WTC11 (cell line): ENCODE measurements around the gene CNTN5.

Experiments used
- CTCF ChIP-seq: fragments of 200-600 bp; IDR thresholded peaks from 2 replicates; pipeline ENCODE4 v1.8.0; 2022; ENCODE audit warnings: antibody characterized with exemption
- ETV6 ChIP-seq: sonication (generic); formaldehyde crosslinking; IDR thresholded peaks from 2 replicates; pipeline ENCODE4 v1.8.1; 2022; ENCODE audit warnings: mild to moderate bottlenecking, missing genetic modification reagents
- HMGXB4 ChIP-seq: sonication (generic); formaldehyde crosslinking; IDR thresholded peaks from 2 replicates; pipeline ENCODE4 v1.8.1; 2023; ENCODE audit warnings: mild to moderate bottlenecking, moderate library complexity, missing genetic modification reagents
- MLX ChIP-seq: sonication (generic); formaldehyde crosslinking; IDR thresholded peaks from 2 replicates; pipeline ENCODE4 v1.8.1; 2023; ENCODE audit warnings: mild to moderate bottlenecking, missing genetic modification reagents, moderate library complexity
- SP1 ChIP-seq: sonication (generic); formaldehyde crosslinking; conservative IDR thresholded peaks from 2 replicates; pipeline ENCODE4 v1.8.1; 2022; ENCODE audit warnings: missing genetic modification reagents
- TCF7 ChIP-seq: sonication (generic); formaldehyde crosslinking; IDR thresholded peaks from 2 replicates; pipeline ENCODE4 v1.8.0; 2022; ENCODE audit warnings: mild to moderate bottlenecking, low read depth, missing genetic modification reagents, moderate library complexity

GRCh38 chr11:100095809-100096208 lies 1075.1 kb downstream of the CNTN5 start:
- TF ChIP-seq SP1 (CRISPR knock-in tag) (no peak), TCF7 (CRISPR knock-in tag) (no peak), MLX (CRISPR knock-in tag) (no peak), ETV6 (no peak), CTCF (no peak), HMGXB4 (CRISPR knock-in tag) (no peak)
